TTC549 (cell line): ENCODE results near the gene PARVB.

Experiments
- FAIRE-seq: peaks from 2 replicates; lab custom pipeline; 2012; peaks lifted over from hg19 to GRCh38; lab: Jason Lieb, UNC

PARVB gene

DNA sequence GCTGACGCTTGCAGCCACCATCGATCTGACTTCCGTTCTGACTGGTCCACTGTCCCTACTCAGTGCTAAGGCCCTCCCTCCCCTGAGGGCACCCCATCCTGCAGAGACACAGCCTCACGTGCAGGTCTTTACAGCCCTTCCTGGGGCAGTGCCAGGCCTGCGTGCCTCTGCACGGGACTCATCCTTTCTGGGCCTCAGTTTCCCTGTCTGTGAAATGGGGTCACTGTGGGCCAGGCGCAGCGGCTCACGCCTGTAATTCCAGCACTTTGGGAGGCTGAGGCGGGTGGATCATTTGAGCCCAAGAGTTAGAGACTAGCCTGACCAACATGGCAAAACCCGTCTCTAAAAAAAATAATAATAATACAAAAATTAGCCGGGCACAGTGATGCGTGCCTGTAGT lies 138.9 kb downstream of the PARVB start:
- no peak for FAIRE-seq

DNA sequence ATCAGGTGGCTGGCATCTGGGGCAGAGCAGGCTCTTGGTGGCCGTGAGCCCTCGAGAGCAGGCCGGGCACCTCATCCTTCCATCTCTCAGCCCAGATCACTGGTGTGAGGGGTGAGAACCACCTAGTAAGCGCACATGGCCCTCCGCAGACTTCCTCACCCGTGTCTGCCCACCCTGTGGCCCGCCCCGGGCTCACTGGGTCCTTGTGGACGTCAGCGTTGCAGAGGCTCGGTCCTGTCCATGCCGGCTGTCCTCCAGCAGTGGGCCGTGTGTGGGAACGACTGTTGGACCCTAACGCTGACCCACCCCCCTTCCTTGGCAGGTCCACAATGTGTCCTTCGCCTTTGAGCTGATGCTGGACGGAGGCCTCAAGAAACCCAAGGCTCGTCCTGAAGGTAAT lies 139.4 kb downstream of the PARVB start:
- FAIRE-seq: no peak

DNA sequence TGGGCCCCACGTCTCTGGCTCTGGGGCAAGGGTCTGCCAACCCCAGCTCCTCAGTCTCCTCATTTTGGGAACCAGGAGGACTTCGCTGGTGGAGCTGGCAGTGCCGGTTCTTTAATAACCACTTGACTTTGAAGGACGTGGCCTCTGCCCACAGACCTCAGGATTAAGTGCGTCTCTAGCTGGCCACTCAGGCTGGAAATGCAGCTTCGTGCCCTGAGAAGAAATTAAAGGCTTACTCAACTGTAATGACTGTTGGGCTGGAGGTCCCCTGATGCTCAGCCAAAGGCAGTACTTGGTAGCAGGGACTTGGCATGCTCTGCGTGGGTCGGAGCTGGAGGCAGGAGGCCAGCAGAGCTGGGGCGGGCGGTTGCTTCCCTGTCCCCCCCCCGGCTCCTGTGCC lies 139.9 kb downstream of the PARVB start:
- FAIRE-seq: no peak

- no peak for FAIRE-seq
Measured at GRCh38 chr22:44165286-44165874, 141.3 kb downstream of the PARVB start.

DNA sequence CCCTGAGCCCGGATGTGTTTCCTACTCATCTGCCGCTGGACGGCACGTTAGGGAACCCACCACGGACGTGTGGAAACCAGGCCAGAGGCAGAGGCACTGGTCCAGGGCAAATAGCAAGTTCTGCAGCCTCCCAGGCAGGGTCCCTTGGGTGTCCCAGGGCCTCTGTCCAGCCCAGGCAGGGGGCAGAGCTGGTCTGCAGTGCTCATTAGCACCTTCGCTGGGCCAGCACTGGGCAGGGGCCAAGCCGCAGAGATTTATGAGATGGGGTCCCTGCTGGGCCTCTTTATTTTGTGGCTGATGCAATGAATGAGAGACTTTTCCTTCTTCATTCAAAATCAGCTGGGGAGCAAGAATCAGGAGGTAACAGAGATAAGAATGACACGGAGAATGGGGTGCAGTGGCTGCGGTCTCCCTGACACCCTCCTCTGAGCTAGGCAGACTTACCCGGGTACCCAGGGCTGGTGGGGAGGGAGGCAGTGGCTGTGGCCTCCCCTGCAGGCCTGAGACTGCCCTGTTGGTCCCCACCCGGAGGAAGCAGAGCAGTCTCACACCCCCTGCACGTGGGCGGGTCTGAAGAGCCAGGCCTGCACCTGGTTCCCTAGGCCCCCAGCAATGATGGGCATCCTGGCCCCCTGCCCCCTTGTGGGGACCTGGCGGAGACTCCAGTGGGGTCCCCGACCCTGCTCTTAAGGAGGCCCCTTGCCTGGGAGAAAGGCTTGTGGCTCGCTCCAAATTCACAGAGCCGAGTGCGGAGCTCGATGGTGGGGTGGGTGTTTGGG lies 142.6 kb downstream of the PARVB start:
- no peak for FAIRE-seq

DNA sequence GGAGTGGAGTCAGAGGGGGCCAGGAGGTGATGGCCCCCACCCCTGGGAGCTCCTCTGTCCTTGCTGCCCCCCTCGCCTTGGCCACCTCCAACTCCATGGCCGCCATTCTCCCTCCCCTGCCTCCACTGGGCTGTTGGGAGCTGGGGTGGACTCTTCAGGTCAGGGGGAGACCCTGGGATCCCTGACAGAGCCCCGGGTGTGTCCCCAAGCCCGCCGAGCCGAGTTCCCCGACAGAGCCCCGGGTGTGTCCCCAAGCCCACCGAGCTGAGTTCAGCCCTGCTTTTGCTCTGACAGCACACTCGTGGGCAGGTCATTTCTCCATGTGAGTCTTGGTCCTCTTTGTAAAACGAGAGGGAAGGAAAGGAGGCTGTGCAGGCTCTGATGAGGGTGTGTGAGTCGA lies 143.4 kb downstream of the PARVB start:
- no peak for FAIRE-seq

DNA sequence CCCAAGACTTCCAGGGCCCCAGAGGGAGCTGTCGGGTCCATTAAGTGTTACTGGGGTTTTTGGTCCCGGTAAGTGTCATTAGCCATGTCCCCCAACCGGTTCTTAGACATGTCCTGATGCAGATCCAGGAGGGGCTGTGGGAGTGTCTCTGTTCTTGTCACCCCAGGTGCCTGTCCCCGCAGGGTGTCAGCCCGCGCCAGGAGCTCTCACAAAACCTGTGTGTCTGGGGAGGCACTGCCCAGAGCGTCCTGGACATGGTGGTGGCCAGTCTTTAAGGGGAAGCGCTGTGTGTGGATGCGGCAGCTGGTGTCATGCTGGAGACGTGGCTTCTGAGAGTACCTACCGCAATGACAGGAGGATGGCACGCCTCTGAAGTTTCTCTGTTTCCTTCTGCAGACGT lies 144.1 kb downstream of the PARVB start:
- no peak for FAIRE-seq

GRCh38 chr22:44170470-44170869 lies 146.4 kb downstream of the PARVB start:
- no peak for FAIRE-seq

- FAIRE-seq: no peak
Measured at GRCh38 chr22:44171561-44171960, 147.5 kb downstream of the PARVB start.

- FAIRE-seq: no peak
Measured at GRCh38 chr22:44172370-44173108, 148.4 kb downstream of the PARVB start.

- no peak for FAIRE-seq
Measured at GRCh38 chr22:44173154-44173553, 149.1 kb downstream of the PARVB start.

- FAIRE-seq: no peak
Measured at GRCh38 chr22:44175676-44176075, 151.6 kb downstream of the PARVB start.

DNA sequence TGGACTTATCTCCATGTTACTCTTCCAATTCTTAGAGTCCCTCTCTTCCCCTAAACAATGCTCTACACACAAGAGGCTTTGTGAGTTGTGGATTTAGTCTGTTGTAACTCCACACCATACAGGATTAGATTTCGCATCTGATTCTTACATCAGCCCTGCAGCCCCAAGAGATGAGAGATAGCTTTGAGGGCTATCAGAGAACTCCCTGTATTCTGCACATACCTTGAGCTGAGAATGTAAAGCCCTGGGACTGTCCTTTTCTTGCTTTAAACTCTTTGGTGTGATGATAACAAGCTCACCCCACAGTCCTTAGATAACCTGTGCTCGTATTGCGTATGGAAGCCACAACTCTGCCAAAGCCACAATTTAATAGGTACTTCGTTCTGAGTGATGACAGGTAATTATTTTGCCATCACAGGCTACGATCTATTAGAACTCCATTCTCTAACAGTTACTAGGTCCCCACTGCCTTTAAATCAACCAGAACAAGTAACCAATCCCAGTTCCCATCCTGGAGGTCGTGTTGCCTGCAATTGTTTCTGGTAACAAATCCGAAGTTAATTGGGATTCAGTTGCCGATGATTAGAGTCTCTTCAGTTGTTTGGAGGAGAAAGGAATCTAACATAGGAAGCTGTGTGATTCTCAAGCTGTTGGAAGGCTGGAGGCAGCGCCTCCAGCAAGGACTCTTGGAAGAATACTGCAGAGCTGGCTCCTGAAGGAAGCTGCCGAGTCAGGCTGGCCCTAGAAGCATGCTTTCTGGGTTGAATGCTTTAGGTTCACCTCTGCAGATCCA lies 155.3 kb downstream of the PARVB start:
- FAIRE-seq: no peak

DNA sequence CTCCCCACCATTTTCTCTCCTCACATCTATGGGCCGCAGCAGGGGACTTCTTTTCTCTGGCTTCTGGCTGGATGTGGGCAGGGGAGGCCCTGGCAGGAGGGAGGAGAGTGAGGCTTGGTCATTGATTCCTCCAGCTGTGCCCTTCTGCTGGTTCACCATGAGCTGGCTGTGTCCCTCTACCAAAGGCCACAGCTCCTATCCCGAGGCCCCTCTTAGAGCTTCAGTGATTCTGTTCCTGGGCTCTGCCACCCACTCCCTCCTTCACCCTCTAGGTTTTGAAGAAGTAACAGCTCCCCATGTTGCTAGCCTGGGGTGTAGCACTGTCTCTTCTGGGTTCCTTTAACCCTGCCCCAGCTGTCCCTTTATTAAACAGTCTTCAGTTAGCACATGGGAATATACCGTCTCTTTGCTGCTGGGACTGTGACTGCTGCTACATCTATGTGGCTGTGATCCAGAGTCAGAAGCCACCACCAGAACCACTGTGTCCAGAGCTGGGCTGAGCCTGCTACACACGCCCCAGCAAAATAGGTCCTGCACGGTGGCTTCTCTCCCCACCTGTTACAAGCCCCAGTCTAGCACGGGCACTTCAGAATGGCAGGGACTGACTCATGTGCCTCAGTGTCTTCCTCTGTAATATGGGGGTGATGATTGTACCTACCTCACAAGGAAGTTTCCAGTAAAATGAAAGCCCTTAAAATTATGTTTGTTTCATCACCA lies 156.0 kb downstream of the PARVB start:
- no peak for FAIRE-seq

GRCh38 chr22:44180706-44181032 lies 156.6 kb downstream of the PARVB start, which contains the start of gene PARVG:
Gene PARVG (plus strand): TSS chr22:44180925. CDS start chr22:44183330, 2,405 bp downstream.
- FAIRE-seq: no peak

DNA sequence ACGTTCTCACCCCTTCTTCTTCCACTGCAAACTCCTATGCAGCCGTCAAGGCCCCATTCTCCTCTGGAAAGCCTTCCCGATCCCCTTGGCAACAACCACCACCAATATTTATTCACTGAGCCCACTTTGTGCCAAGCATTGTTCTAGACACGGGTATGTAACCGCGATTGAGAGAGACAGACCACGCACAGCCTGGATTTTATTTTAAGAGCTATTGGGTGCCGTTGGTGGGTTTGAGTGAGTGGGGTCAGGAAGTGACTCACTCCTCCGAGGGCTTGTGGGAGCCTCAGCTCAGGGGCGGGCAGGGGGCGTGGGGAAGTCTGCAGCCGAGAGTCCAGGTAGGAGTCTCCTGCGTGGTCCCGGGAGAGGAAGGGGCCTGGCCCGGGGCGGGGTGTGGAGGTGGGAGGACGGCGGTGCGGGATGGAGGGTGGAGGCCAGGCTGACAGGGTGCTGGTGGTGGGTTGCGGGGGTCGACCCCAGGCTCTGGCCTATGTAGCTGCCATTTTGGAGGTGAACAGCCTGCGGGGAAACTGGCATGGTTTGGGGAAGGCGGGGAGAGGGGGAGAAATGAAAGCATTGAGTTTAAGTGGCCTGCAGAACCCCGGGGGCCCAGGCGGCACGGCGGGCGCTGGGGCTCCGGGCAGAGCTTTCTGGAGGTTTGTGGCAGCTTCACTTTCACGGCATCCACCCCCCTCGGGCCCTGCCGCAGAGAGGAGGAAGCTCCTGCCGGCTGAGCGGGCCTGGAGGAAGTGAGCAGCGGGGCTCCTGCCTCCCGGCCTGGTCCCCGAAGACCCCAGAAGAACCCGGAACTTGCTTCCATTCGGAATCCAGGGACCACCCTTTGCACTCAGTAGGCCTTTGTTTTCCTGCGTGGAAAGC lies 157.2 kb downstream of the PARVB start:
- no peak for FAIRE-seq

GRCh38 chr22:44181912-44182587 lies 157.9 kb downstream of the PARVB start:
- no peak for FAIRE-seq

DNA sequence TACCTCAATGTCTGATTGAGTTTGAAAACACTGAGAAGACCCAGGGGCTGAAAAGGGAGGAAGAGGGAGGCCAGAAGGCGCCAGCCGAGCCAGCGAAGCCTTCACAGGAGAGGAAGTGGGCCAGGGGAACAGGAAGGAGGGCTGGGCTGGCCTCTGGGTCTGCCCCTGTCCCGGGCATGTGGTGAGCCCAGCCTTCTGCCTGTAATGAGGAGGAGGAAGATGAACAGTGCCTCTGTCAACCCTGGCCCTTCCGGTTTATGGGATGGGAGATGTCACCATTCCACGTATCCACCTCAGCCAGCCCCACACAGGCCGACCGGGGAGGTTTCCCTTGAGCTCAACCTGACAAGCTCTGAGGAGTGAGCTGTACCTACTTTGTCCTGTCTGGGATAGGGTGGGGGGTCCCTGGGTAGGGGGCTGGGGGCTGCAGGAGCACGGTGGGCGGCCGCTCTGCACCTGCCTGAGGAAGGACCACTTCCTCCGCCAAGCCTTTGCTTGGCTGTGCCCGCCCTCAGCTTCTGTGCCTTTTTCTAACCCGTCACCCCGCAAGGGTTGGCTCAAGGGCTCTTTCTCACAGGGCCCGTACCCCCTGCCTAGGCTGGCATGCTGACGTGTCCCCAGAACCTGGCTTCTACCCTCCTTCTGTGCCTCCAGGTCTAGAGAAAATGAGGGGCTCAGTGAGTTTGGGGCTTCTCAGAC lies 158.6 kb downstream of the PARVB start:
- no peak for FAIRE-seq

DNA sequence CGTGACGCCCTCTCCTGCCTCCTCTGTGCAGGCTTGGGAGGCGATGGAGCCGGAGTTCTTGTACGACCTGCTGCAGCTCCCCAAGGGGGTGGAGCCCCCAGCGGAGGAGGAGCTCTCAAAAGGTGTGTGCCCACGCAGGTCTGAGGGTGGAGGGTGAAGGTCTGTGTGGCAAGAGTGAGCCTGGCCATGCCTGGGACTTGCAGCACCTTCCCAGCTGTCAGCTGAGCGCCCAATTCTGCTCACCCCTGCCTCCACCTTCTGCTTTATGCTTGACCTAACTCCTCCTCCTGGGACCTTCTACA lies 159.1 kb downstream of the PARVB start:
- FAIRE-seq: no peak

- no peak for FAIRE-seq
Measured at GRCh38 chr22:44184006-44184405, 159.9 kb downstream of the PARVB start.
